ENCODE measurements around the gene CBLIF.

CBLIF gene

GRCh38 chr11:59877784-59878183, 32.5 kb upstream of the CBLIF start:
- DNase-seq (ENCODE audit: low read depth in 2 of 2), result no peak
- no peak for TF ChIP-seq CTCF (IDR thresholded peaks at IDR 0.05; ENCODE audit: low read depth, low read length)
- H3K4me3 ChIP-seq (replicated peaks in 1 of 2; ENCODE audit: low read depth in 2 of 2, low read length in 2 of 2), result no peak overlapping the region

DNA sequence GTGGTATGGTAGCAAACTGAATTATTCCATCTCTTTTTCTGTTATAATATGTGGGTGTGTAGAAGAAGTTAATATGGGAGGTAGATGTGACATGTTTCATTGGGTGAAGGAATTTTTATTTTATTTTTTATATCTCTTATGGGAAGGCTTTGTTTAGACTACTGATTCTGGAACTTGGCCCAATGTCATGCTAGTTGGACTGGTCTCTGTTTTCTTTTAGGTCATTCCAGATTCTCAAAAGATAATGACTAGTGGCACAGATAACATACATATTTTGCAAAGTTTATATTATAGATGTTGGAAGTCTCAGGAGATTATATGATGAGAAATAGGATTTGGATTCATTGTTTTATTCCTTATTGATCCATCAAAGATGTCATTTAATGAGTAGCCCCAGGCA, 32.0 kb upstream of the CBLIF start:
- no peak for TF ChIP-seq CTCF (IDR thresholded peaks at IDR 0.05; ENCODE audit: low read depth, low read length)
- no peak for DNase-seq (ENCODE audit: low read depth in 2 of 2)
- no peak overlapping the region for H3K4me3 ChIP-seq (replicated peaks in 1 of 2; ENCODE audit: low read depth in 2 of 2, low read length in 2 of 2)

GRCh38 chr11:59875856-59876519, 30.7 kb upstream of the CBLIF start:
- DNase-seq (ENCODE audit: low read depth in 2 of 2), result no peak
- no peak for TF ChIP-seq CTCF (IDR thresholded peaks at IDR 0.05; ENCODE audit: low read depth, low read length)
- H3K4me3 ChIP-seq (replicated peaks in 1 of 2; ENCODE audit: low read depth in 2 of 2, low read length in 2 of 2), result no peak overlapping the region

- no peak overlapping the region for H3K4me3 ChIP-seq (replicated peaks in 1 of 2; ENCODE audit: low read depth in 2 of 2, low read length in 2 of 2)
- no peak for DNase-seq (ENCODE audit: low read depth in 2 of 2)
- no peak for TF ChIP-seq CTCF (IDR thresholded peaks at IDR 0.05; ENCODE audit: low read depth, low read length)
Observed at GRCh38 chr11:59872076-59872475, 26.8 kb upstream of the CBLIF start.

DNA sequence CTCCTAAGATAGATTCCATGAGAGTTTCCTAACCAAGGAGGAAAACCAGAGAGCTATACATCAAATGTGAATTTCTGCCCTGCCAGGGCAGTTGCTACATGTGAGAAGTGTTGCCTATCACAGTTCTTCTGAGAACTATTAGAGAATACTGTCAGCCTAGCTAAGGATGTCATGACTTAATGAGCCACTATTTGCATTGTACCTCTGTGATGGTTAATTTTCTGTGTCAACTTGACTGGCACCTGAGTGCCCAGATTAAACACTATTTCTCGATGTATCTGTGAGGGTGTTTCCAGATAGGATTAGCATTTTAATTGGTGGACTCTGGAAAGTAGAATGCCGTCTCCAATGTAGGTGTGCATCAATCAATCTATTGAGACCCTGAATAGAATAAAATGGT, 22.6 kb upstream of the CBLIF start:
- DNase-seq (ENCODE audit: low read depth in 2 of 2), result no peak
- no peak for TF ChIP-seq CTCF (IDR thresholded peaks at IDR 0.05; ENCODE audit: low read depth, low read length)
- no peak overlapping the region for H3K4me3 ChIP-seq (replicated peaks in 1 of 2; ENCODE audit: low read depth in 2 of 2, low read length in 2 of 2)

- no peak overlapping the region for H3K4me3 ChIP-seq (replicated peaks in 1 of 2; ENCODE audit: low read depth in 2 of 2, low read length in 2 of 2)
- DNase-seq (ENCODE audit: low read depth in 2 of 2), result no peak
- TF ChIP-seq CTCF (IDR thresholded peaks at IDR 0.05; ENCODE audit: low read depth, low read length), result no peak
Observed at GRCh38 chr11:59866836-59867235, 21.5 kb upstream of the CBLIF start.

DNA sequence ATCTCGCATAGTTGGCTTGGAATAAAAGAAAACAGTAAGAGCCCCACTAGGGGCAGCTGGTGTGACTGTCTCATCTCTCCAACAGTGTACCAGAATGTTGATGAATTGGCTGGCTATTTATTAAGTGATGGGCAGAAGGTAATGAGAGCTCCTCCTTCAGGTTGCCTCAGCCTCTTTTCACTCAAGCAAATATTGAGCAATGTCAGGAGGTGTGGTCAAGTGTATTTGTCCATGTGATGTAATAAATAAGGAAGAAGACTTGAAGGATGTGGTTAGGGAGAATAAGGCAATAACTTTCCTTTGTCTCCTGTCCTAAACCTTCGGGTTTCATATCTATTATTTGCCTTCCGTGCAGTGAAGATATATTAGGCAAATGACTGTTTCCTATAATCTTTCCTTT, 21.1 kb upstream of the CBLIF start, which contains the start of gene TCN1:
TSS of gene TCN1 (minus strand) at position 91 of the 400 bp plus-strand sequence. CDS start at position 74, 17 bp downstream.
- no peak within 1 kb of the TSS for H3K4me3 ChIP-seq (replicated peaks in 1 of 2; ENCODE audit: low read depth in 2 of 2, low read length in 2 of 2)
- peak in 1 of 2 donors; percentile 47 for DNase-seq (ENCODE audit: low read depth in 2 of 2)
- TF ChIP-seq CTCF (IDR thresholded peaks at IDR 0.05; ENCODE audit: low read depth, low read length), result no peak

All from cardiac fibroblast (primary cell).